Small intestine (tissue), 16 donors: ENCODE measurements around the gene TNNC2. TPM values are rescaled to one million over a fixed set of nuclear protein-coding genes. Genes with fewer than 3 reads are reported as not detected.
"Not testable (repeated sequence)": the region's sequence is repeated elsewhere in the genome, so short reads cannot be mapped to it uniquely, and the experiment has no call there.

Source experiments
- DNase-seq, 2 donors: peaks; one replicate each; pipeline versions ENCODE4 v3.0.0 to v3.0.0-alpha.2; 2013
- FAIRE-seq: peaks from 2 replicates; lab custom pipeline; 2012; peaks lifted over from hg19 to GRCh38; lab: Jason Lieb, UNC
- H3K27ac ChIP-seq, 3 donors: one replicate each; pipeline ENCODE4 v1.5.1; 2013; ENCODE audit warnings: low read length in 2 of 3, mild to moderate bottlenecking in 2 of 3, control low read depth in 1 of 3, inconsistent platforms in 1 of 3, low read depth in 1 of 3, moderate library complexity in 1 of 3
- H3K27me3 ChIP-seq, 3 donors: one replicate each; pipeline ENCODE4 v1.6.1; 2013; ENCODE audit warnings: low read length in 3 of 3, inconsistent platforms in 1 of 3; ENCODE audit not compliant: control insufficient read depth in 3 of 3, insufficient read depth in 3 of 3
- H3K36me3 ChIP-seq, 3 donors: one replicate each; pipeline ENCODE4 v1.6.1; 2013; ENCODE audit warnings: low read length in 3 of 3, inconsistent platforms in 1 of 3, low read depth in 1 of 3, mild to moderate bottlenecking in 1 of 3, moderate library complexity in 1 of 3; ENCODE audit not compliant: control insufficient read depth in 3 of 3, insufficient read depth in 2 of 3
- H3K4me1 ChIP-seq, 3 donors: one replicate each; pipeline ENCODE4 v1.6.1; 2013; ENCODE audit warnings: low read length in 2 of 3, inconsistent platforms in 1 of 3, low read depth in 1 of 3, mild to moderate bottlenecking in 1 of 3, moderate library complexity in 1 of 3; ENCODE audit not compliant: control insufficient read depth in 3 of 3, insufficient read depth in 2 of 3
- H3K4me3 ChIP-seq, 3 donors: one replicate each; pipeline ENCODE4 v1.5.1; 2013; ENCODE audit warnings: low read length in 3 of 3, control low read depth in 1 of 3, inconsistent platforms in 1 of 3, low read depth in 1 of 3, mild to moderate bottlenecking in 1 of 3, moderate library complexity in 1 of 3
- H3K9me3 ChIP-seq, 2 donors: one replicate each; pipeline ENCODE4 v1.6.1; 2013; ENCODE audit warnings: low read depth in 1 of 2, low read length in 1 of 2; ENCODE audit not compliant: control insufficient read depth in 2 of 2, insufficient read depth in 1 of 2
- WGBS, 3 donors: extraction: QIAGEN DNeasy Blood & Tissue Kit; methylation state at CpG; one replicate each; pipeline ENCODE4 v1.1.7; 2013; 5-methylcytosine and 5-hydroxymethylcytosine counted together
- long read RNA-seq, 10 donors: transcript quantifications; one replicate each; lab custom pipeline, GENCODE V29; 2026
- polyA plus RNA-seq, 4 donors: library from polyadenylated mRNA; stranded (reverse) in 3 of 4; unstranded in 1 of 4; fragments of 200-250 nt in 3 of 4; fragments of 120-200 nt in 1 of 4; gene quantifications; one replicate each; pipeline versions ENCODE4 v1.2.1 to v1.2.3, GENCODE V29; 2013
- donor health status: healthy with polysubstance abuse.
- donor health status: control.
- donor health status: control.
- donor health status: Bipolar disorder and iron deficiency.
- donor health status: healthy.

Gene TNNC2
- polyA plus RNA-seq: 10 to 100 TPM in 2 of 4 donors, 1 to 10 TPM in 2; 2.6 to 23.7 (median 13.5) TPM
- long read RNA-seq, donor 1, partial matches to known transcripts: 10 of 10 reads
- long read RNA-seq, donor 1, other reads (novel, unspliced or antisense): 0 of 10 reads
- long read RNA-seq, donor 2: 0 reads
- long read RNA-seq, donor 3: 0 reads
- long read RNA-seq, donor 4: 0 reads
- long read RNA-seq, donor 5, transcript TNNC2-201 (6 exons, 710 nt): major isoform, 39 of 75 reads
- long read RNA-seq, donor 5, partial matches to known transcripts: 31 of 75 reads
- long read RNA-seq, donor 5, other reads (novel, unspliced or antisense): 5 of 75 reads
- long read RNA-seq, donor 6, transcript TNNC2-201 (6 exons, 710 nt): major isoform, 6 of 6 reads
- long read RNA-seq, donor 6, partial matches to known transcripts: 0 of 6 reads
- long read RNA-seq, donor 6, other reads (novel, unspliced or antisense): 0 of 6 reads
- long read RNA-seq, donor 7: 0 reads
- long read RNA-seq, donor 8, transcript TNNC2-201 (6 exons, 710 nt): major isoform, 311 of 584 reads
- long read RNA-seq, donor 8, partial matches to known transcripts: 245 of 584 reads
- long read RNA-seq, donor 8, other reads (novel, unspliced or antisense): 28 of 584 reads
- long read RNA-seq, donor 9: 0 reads
- long read RNA-seq, donor 10: 0 reads

- FAIRE-seq (no peak), DNase-seq (no peak)
- peak within 1 kb of the TSS in 1 of 3 donors; percentile 34 for H3K27ac ChIP-seq
- peaks cover 0 to 8% (median 4%) of the 10 kb centered on the region in 3 donors for H3K27me3 ChIP-seq
- H3K4me3 ChIP-seq: no peak within 1 kb of the TSS
- peaks cover 0 to 11% (median 0%) of the 10 kb centered on the region in 3 donors for H3K4me1 ChIP-seq
- H3K36me3 ChIP-seq: no peaks in the 10 kb centered on the region
- WGBS, 3 donors: 82 to 88% (median 85%) methylated on average over 8 of the region's 8 CpGs
- H3K9me3 ChIP-seq: no peaks in the 10 kb centered on the region
These were observed at the start of gene TNNC2 for GRCh38 chr20:45827030-45827652. Gene TNNC2, minus strand, starts transcription at chr20:45827312. Its CDS starts 64 bp downstream, at chr20:45827248.

GRCh38 chr20:45874576-45874975, 47.5 kb upstream of the TNNC2 start:
- Histone ChIP-seq H3K4me1 (no peaks in the 10 kb centered on the region), H3K27me3 (no peaks in the 10 kb centered on the region), H3K36me3 (peaks cover 0 to 23% (median 8%) of the 10 kb centered on the region in 3 donors), H3K27ac (no peak overlapping the region), H3K4me3 (no peak overlapping the region), H3K9me3 (no peaks in the 10 kb centered on the region)
- no peak for FAIRE-seq
- no peak for DNase-seq
- WGBS, 3 donors: 82 to 85% (median 84%) methylated on average over 4 of the region's 4 CpGs

GRCh38 chr20:45874104-45874481, 47.0 kb upstream of the TNNC2 start:
- H3K4me1 ChIP-seq, H3K4me3 ChIP-seq, H3K27me3 ChIP-seq, FAIRE-seq, H3K9me3 ChIP-seq, DNase-seq, H3K27ac ChIP-seq: not testable (repeated sequence)
- peaks cover 0 to 23% (median 8%) of the 10 kb centered on the region in 3 donors for H3K36me3 ChIP-seq
- 93 to 95% (median 94%) methylated on average over 10 of the region's 10 CpGs for WGBS, 3 donors

GRCh38 chr20:45873409-45874103, 46.4 kb upstream of the TNNC2 start:
- WGBS, 3 donors: 32 to 69% (median 34%) methylated on average over 1 of the region's 1 CpG
- FAIRE-seq: no peak
- Histone ChIP-seq H3K36me3 (peaks cover 0 to 23% (median 8%) of the 10 kb centered on the region in 3 donors), H3K4me3 (no peak overlapping the region), H3K27me3 (no peaks in the 10 kb centered on the region), H3K27ac (no peak overlapping the region), H3K4me1 (no peaks in the 10 kb centered on the region), H3K9me3 (no peaks in the 10 kb centered on the region)
- no peak for DNase-seq

GRCh38 chr20:45872626-45873025, 45.5 kb upstream of the TNNC2 start:
- Histone ChIP-seq H3K9me3 (no peaks in the 10 kb centered on the region), H3K4me3 (no peak overlapping the region), H3K27ac (no peak overlapping the region), H3K4me1 (peaks cover 0 to 6% (median 0%) of the 10 kb centered on the region in 3 donors), H3K27me3 (no peaks in the 10 kb centered on the region), H3K36me3 (peaks cover 0 to 14% (median 8%) of the 10 kb centered on the region in 3 donors)
- WGBS, 3 donors: 82 to 92% (median 89%) methylated on average over 4 of the region's 4 CpGs
- DNase-seq: no peak
- no peak for FAIRE-seq

GRCh38 chr20:45867819-45868176, 40.7 kb upstream of the TNNC2 start:
- peak overlapping the region in 2 of 3 donors; percentile 17 to 41 for H3K27ac ChIP-seq
- FAIRE-seq (no peak), DNase-seq (peak; percentile 23 to 45)
- peaks cover 0 to 8% (median 0%) of the 10 kb centered on the region in 3 donors for H3K36me3 ChIP-seq
- H3K9me3 ChIP-seq: no peaks in the 10 kb centered on the region
- H3K27me3 ChIP-seq: no peaks in the 10 kb centered on the region
- H3K4me1 ChIP-seq: peaks cover 0 to 18% (median 0%) of the 10 kb centered on the region in 3 donors
- H3K4me3 ChIP-seq: no peak overlapping the region

GRCh38 chr20:45867136-45867818, 40.2 kb upstream of the TNNC2 start:
- peak; percentile 46 to 74 for DNase-seq
- WGBS, 3 donors: 46 to 73% (median 56%) methylated on average over 6 of the region's 6 CpGs
- FAIRE-seq: no peak

More at GRCh38 chr20:45867136-45867818, 40.2 kb upstream of the TNNC2 start:
- H3K36me3 ChIP-seq: peaks cover 0 to 7% (median 0%) of the 10 kb centered on the region in 3 donors
- no peaks in the 10 kb centered on the region for H3K27me3 ChIP-seq
- H3K27ac ChIP-seq: peak overlapping the region in 2 of 3 donors; percentile 17 to 41
- H3K9me3 ChIP-seq: no peaks in the 10 kb centered on the region
- H3K4me3 ChIP-seq: no peak overlapping the region
- peaks cover 0 to 18% (median 0%) of the 10 kb centered on the region in 3 donors for H3K4me1 ChIP-seq
